ENCODE measurements around the gene HSPG2. TPM values are rescaled to one million over a fixed set of nuclear protein-coding genes. Genes with fewer than 3 reads are reported as not detected.

The HSPG2 gene
- total RNA-seq, 1 experiment from 2014 or later = 14.7 TPM

GRCh38 chr1:21845646-21846641 is 91.2 kb downstream of the HSPG2 start:
- DNase-seq (ENCODE audit: low read depth) = no peak

- no peak for DNase-seq (ENCODE audit: low read depth)
Measured at GRCh38 chr1:21843996-21844395, 93.1 kb downstream of the HSPG2 start.

GRCh38 chr1:21843208-21843607 is 93.9 kb downstream of the HSPG2 start:
- no peak for DNase-seq (ENCODE audit: low read depth)

- DNase-seq (ENCODE audit: low read depth) = no peak
Measured at GRCh38 chr1:21842606-21843162, 94.4 kb downstream of the HSPG2 start.

- no peak for DNase-seq (ENCODE audit: low read depth)
Measured at GRCh38 chr1:21841852-21842466, 95.2 kb downstream of the HSPG2 start.

DNA sequence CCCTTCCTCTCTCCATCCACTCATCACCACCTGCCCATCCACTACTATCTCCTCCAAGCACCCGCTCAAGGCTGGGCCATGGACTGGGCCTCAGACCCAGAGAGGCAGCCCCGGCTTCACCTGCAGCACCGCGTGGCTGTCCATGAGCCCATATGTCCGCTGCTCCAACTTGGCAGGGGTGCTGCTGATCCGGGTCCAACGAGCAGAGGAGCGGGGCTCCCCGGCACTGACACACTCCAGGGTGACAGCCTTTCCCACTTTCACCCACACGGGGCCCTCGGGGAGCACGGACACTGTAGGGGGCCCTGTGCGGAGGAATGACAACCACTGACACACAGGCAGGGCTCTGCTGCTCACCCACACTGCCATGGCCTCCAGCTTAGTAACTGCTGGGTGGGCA is 96.1 kb downstream of the HSPG2 start:
- DNase-seq (ENCODE audit: low read depth) = no peak

DNA sequence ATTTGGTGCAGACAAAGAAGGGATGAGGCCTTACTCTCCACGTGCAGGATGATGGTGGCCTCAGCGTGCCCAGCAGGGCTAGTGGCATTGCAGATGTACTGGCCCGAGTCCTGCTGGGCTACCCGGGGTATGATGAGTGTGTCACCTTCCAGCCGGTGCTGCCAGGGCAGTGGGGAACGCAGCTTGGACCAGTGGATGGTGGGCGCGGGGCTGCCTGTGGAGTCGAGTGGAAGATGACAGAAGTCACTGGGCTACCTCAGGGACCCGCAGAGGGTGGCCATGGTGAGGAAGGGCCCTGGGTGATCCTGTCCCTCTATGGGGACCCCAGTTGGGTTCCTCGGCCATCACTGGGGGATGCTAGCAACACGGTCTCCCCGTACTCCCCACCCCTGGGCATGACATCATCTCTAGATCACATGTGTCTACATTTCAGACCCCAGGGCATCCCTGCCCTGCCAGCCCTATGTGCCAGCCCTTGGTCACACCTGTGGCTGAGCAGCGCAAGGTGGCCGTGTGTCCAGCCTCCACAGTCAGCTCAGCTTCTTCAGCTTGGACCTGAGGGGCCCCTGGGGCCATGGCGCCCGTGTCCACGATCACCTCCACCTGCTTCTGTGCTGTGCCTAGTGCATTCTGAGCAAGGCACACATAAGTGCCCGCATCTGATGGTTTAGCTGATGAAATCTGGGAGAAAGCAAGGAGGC is 97.6 kb downstream of the HSPG2 start:
- DNase-seq (ENCODE audit: low read depth) = no peak

DNA sequence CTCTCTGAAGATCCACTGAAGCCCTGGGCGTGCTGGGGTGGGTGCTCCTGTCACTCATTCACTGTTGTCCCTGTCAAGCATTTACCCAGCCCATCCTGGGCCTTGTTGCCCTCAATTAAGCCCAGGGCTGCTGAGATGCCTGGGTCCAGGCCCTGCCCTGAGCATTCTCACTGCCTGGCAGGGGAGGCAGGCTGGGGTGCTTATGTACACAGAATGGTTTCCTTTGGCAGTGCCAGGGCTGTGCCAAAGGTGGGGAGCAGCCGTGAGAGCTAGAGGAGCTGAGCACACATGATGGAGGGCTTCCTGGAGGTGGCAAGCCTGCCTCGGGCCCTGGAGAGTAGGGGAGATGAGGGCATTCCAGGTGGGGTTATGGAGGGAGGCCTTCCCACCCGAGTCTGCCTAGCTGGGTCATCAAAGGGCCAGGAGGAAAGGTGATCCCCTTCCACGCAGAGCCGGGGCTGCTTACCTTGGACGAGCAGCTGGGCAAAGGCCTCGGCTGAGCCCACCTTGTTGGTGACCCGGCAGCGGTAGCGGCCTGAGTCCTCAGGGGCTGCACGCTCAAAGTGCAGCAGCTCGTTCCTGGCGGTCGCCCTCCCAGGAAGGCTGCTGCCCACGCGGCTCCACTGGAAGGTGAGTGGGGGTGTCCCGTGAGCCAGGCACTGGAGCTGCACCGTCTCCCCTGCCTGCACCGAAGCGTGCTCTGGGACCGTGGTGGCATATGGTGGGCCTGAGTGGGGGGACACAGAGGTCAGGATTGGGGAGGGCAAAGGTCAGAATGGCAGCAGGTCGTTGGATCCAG is 98.6 kb downstream of the HSPG2 start:
- no peak for DNase-seq (ENCODE audit: low read depth)

DNA sequence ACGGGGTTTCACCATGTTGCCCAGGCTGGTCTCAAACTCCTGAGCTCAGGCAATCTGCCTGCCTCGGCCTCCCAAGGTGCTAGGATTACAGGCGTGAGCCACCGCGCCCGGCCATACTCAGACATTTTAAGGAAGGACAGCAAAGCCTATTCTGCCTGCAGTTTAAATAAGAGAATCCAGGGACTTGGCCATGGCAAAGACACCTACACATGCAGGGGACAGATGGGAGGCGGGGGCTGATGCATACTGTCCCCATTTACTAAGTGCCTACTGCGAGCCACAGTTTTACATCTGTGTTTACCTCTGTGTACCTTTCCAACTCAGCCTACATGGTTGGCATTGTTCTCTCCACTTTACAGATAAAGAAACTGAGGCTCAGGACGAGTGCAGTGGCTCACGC is 99.6 kb downstream of the HSPG2 start:
- no peak for DNase-seq (ENCODE audit: low read depth)

- no peak for DNase-seq (ENCODE audit: low read depth)
Measured at GRCh38 chr1:21836729-21837128, 100.4 kb downstream of the HSPG2 start.

DNA sequence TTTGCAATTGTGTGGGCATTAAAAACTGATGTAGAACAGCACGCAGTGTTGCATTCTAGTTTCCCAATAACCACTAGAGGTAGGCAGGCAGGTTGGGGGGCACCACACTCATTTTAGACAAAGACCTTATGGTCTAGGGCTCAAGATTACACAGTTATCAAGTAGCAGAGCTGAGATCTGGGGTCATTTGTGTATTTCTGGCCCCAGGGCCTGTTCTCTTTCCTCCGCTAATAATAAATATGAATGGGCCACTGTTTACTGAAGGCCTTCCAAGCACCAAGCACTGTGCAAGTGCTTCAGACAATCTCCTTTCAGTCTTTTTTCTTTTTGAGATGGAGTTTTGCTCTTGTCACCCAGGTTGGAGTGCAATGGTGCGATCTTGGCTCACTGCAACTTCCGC is 101.1 kb downstream of the HSPG2 start:
- no peak for DNase-seq (ENCODE audit: low read depth)

DNA sequence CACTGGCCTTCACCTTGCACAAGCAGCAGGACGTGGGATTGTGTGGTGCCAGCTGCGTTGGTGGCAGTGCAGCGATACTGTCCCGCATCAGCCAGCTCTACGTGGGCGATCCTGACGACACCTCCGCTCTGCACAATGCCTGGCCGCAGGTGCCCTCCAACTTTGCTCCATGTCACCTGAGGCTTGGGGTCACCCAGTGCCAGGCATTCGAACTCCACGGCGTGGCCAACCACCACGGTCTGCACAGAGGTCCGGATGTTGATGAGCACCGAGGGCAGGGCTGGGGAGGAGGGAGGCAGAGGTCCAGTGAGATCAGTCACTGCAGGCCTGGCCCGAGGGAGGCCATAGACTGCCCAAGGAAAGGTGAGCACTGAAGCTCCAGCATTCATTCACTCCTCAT is 102.4 kb downstream of the HSPG2 start:
- DNase-seq (ENCODE audit: low read depth) = no peak

DNA sequence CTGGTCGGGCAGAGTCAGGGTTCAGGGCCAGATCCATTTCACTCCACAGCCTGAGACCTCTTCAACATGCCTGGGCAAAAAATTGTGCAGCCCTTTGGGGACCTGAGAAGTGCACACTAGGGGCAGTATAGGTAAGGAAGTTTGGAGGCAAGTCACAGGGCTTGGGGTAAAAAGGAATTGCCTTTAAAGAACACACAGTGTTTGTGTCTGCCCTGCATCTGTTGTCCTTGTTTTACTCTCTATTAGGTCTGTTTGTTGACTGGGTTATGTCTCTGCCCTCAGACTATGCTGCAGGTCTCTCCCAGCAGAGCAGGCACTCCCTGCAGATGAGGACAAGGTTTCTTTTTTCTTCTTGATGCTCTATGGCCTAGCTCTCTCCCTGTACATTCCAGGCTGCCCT is 103.0 kb downstream of the HSPG2 start:
- DNase-seq (ENCODE audit: low read depth) = no peak

- DNase-seq (ENCODE audit: low read depth) = no peak
Measured at GRCh38 chr1:21833392-21833976, 103.6 kb downstream of the HSPG2 start.

- no peak for DNase-seq (ENCODE audit: low read depth)
Measured at GRCh38 chr1:21831454-21831970, 105.6 kb downstream of the HSPG2 start.

DNA sequence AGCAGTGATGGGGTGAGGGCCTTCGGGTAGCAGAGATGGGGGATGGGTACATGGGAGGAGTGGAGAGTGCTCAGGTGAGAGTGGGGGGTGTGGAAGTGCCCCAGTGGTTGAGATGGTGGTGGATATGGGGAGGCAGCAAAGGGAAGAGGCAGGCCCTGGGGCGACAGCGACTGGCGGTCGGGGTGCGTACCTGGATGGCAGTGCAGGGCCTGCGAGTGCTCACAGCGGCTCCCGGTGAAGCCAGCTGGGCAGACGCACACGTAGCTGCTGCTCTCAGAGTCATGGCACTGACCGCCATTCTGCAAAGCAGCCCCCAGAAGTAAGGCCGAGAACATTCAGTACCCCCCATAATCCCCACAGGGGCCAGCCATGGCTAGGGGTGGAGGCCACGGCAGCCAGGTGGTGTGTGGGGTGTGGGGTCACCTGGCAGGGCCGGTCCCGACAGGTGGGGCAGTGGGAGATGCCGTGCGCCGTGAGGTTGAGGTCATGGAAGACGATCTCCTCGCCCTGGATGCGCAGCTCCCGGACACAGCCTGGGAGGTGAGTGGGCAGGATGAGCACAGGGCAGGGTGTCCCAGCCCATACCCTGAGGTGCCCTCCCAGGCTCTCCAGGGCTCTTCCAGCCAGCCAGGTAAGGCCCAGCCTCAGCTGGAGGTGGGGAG is 106.2 kb downstream of the HSPG2 start:
- DNase-seq (ENCODE audit: low read depth) = no peak

DNA sequence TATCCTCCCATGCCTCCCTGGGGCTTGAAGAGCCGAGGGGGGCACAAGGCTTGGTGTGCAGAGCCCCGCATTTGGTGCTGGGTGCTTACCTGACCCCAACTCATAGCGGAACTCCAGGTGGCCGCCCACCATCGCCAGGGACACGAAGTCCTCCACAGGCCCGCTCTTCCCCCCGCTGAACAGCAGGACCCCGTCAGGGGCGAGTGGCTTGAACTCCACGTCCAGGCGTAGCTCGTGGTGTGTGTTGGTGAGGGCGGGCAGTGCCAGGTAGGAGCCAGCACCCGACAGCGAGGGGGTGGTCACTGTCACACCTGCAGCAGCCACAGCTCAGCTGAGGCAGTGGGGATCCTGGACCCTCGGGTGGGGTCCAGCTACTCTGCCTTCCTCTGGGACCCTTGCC is 107.8 kb downstream of the HSPG2 start:
- no peak for DNase-seq (ENCODE audit: low read depth)

DNA sequence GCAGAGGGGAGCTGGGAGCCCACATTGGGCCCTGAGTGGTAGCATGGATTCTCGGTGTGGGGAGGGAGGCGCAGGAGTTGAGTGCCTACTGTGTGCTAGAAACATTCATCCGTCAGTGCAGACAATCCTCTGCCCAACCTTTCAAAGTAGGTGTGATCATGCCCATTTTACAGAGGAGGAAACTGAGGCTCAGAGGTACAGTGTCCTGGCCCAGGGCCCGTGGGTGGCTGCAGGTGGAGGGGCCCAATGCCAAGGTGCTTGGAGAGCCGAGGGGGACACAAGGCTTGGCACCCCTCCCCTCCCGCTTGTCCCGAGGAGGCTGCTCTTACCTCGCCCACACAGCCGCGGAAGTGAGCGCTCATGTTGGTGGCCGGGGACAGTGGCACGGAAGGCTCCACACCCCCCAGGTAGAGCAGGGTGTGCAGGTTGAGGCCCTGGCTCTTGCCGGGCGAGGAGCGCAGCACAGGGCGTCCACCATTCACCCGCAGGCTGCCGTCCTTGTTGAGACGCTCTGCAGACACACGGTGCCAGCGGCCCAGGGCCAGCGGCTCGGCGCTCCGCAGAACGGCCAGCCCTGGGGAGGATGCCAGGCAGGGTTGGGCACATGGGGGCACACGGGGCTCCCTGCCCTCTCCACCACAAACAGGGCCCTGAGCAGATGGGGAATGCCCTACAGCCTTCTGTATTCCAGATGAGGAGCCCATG is 108.5 kb downstream of the HSPG2 start:
- DNase-seq (ENCODE audit: low read depth) = no peak

DNA sequence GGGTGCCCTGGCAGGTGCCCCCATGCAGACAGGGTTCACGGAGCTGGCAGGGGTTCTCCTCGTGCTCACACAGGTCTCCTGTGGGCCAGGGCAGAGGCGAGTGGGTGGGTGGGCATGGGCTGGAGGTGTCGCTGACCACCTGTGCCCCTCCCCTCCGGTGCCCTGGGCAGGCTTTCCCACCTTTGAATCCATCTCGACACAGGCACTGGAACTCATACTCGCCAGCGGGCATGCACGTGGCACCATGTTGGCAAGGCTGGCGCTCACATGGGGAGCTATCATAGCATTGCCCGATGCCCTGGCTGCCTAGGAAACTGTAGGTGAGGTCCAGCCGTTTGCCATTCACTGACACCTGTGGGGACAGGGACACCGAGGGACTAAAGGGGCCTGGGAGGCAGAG is 109.0 kb downstream of the HSPG2 start:
- no peak for DNase-seq (ENCODE audit: low read depth)

All from Daoy (cell line).